Esophagus (tissue), 2 donors: ENCODE data around the gene EVX2. TPM values are rescaled to one million over a fixed set of nuclear protein-coding genes. Genes with fewer than 3 reads are reported as not detected.

Source experiments
- H3K27ac ChIP-seq, 2 donors: one replicate each; pipeline ENCODE4 v1.5.1; 2013; ENCODE audit warnings: low read depth in 2 of 2, mild to moderate bottlenecking in 2 of 2, inconsistent platforms in 1 of 2, low read length in 1 of 2, moderate library complexity in 1 of 2
- H3K27me3 ChIP-seq, 2 donors: one replicate each; pipeline ENCODE4 v1.6.1; 2013; ENCODE audit warnings: low read length in 2 of 2, control low read depth in 1 of 2, mild to moderate bottlenecking in 1 of 2; ENCODE audit not compliant: insufficient read depth in 2 of 2, control insufficient read depth in 1 of 2
- H3K36me3 ChIP-seq, 2 donors: one replicate each; pipeline ENCODE4 v1.6.1; 2013; ENCODE audit warnings: low read length in 1 of 2; ENCODE audit not compliant: control insufficient read depth in 2 of 2, insufficient read depth in 2 of 2
- H3K4me1 ChIP-seq, 2 donors: one replicate each; pipeline ENCODE4 v1.6.1; 2013; ENCODE audit warnings: low read length in 1 of 2; ENCODE audit not compliant: control insufficient read depth in 2 of 2, insufficient read depth in 2 of 2
- H3K4me3 ChIP-seq, 2 donors: one replicate each; pipeline ENCODE4 v1.5.1; 2013; ENCODE audit warnings: low read length in 2 of 2, mild to moderate bottlenecking in 2 of 2, low read depth in 1 of 2, moderate library complexity in 1 of 2
- H3K9me3 ChIP-seq, 2 donors: one replicate each; pipeline ENCODE4 v1.6.1; 2013; ENCODE audit warnings: mild to moderate bottlenecking in 2 of 2, low read depth in 1 of 2, low read length in 1 of 2, moderate library complexity in 1 of 2; ENCODE audit not compliant: control insufficient read depth in 2 of 2, insufficient read depth in 1 of 2
- WGBS, 2 donors: extraction: QIAGEN DNeasy Blood & Tissue Kit; methylation state at CpG; one replicate each; pipeline ENCODE4 v1.1.7; 2013; 5-methylcytosine and 5-hydroxymethylcytosine counted together
- polyA plus RNA-seq, 2 donors: library from polyadenylated mRNA; stranded (reverse); fragments of 200-250 nt; gene quantifications; one replicate each; pipeline ENCODE4 v1.2.3, GENCODE V29; 2013
- donor health status: healthy with polysubstance abuse.
- donor health status: Bipolar disorder and iron deficiency.

EVX2 gene
- polyA plus RNA-seq, 2 donors = not detected

- H3K4me3 ChIP-seq = no peak overlapping the region
Measured at GRCh38 chr2:176076796-176077195, 7.0 kb downstream of the EVX2 start.

GRCh38 chr2:176076063-176076462, 7.7 kb downstream of the EVX2 start:
- no peak overlapping the region for H3K4me3 ChIP-seq
- peaks cover 4 to 5% of the 10 kb centered on the region in 2 donors for H3K4me1 ChIP-seq
- peaks cover 5 to 11% of the 10 kb centered on the region in 2 donors for H3K9me3 ChIP-seq
- H3K36me3 ChIP-seq = no peaks in the 10 kb centered on the region
- WGBS, 2 donors = 21 to 24% methylated on average over 7 of the region's 7 CpGs
- no peak overlapping the region for H3K27ac ChIP-seq
- peaks cover 14 to 67% of the 10 kb centered on the region in 2 donors for H3K27me3 ChIP-seq

More at GRCh38 chr2:176076796-176077195, 7.0 kb downstream of the EVX2 start:
- Histone ChIP-seq H3K9me3 (peaks cover 8 to 16% of the 10 kb centered on the region in 2 donors), H3K27me3 (peaks cover 12 to 70% of the 10 kb centered on the region in 2 donors), H3K4me1 (peaks cover 4 to 5% of the 10 kb centered on the region in 2 donors), H3K27ac (no peak overlapping the region), H3K36me3 (no peaks in the 10 kb centered on the region)
- 21 to 24% methylated on average over 2 of the region's 2 CpGs for WGBS, 2 donors

GRCh38 chr2:176075481-176075880, 8.3 kb downstream of the EVX2 start:
- 7 to 17% methylated on average over 15 of the region's 15 CpGs for WGBS, 2 donors
- Histone ChIP-seq H3K4me3 (no peak overlapping the region), H3K27ac (no peak overlapping the region)

GRCh38 chr2:176074919-176075425, 8.8 kb downstream of the EVX2 start:
- Histone ChIP-seq H3K4me3 (no peak overlapping the region), H3K4me1 (peaks cover 0 to 4% of the 10 kb centered on the region in 2 donors), H3K9me3 (peaks cover 0 to 3% of the 10 kb centered on the region in 2 donors), H3K27me3 (peaks cover 21 to 62% of the 10 kb centered on the region in 2 donors), H3K27ac (no peak overlapping the region), H3K36me3 (no peaks in the 10 kb centered on the region)
- WGBS, 2 donors = 26 to 31% methylated on average over 7 of the region's 7 CpGs

More at GRCh38 chr2:176075481-176075880, 8.3 kb downstream of the EVX2 start:
- no peaks in the 10 kb centered on the region for H3K36me3 ChIP-seq
- H3K27me3 ChIP-seq = peaks cover 18 to 65% of the 10 kb centered on the region in 2 donors
- peaks cover 2 to 4% of the 10 kb centered on the region in 2 donors for H3K4me1 ChIP-seq
- peaks cover 2 to 5% of the 10 kb centered on the region in 2 donors for H3K9me3 ChIP-seq

- peaks cover 0 to 3% of the 10 kb centered on the region in 2 donors for H3K9me3 ChIP-seq
- H3K27me3 ChIP-seq = peaks cover 28 to 65% of the 10 kb centered on the region in 2 donors
- no peak overlapping the region for H3K4me3 ChIP-seq
- no peak overlapping the region for H3K27ac ChIP-seq
- 6 to 9% methylated on average over 29 of the region's 29 CpGs for WGBS, 2 donors
- no peaks in the 10 kb centered on the region for H3K36me3 ChIP-seq
- H3K4me1 ChIP-seq = peaks cover 0 to 3% of the 10 kb centered on the region in 2 donors
Measured at GRCh38 chr2:176072951-176073904, 10.5 kb downstream of the EVX2 start.

- WGBS, 2 donors = 30 to 40% methylated on average over 5 of the region's 5 CpGs
- Histone ChIP-seq H3K4me1 (peaks cover 5 to 8% of the 10 kb centered on the region in 2 donors), H3K27me3 (peaks cover 28 to 72% of the 10 kb centered on the region in 2 donors), H3K36me3 (no peaks in the 10 kb centered on the region), H3K27ac (no peak overlapping the region), H3K9me3 (peaks cover 0 to 3% of the 10 kb centered on the region in 2 donors), H3K4me3 (no peak overlapping the region)
Measured at GRCh38 chr2:176072292-176072669, 11.5 kb downstream of the EVX2 start.

- Histone ChIP-seq H3K4me3 (no peak overlapping the region), H3K27ac (no peak overlapping the region), H3K4me1 (peaks cover 10 to 11% of the 10 kb centered on the region in 2 donors), H3K9me3 (peaks cover 0 to 3% of the 10 kb centered on the region in 2 donors), H3K36me3 (no peaks in the 10 kb centered on the region), H3K27me3 (peaks cover 28 to 72% of the 10 kb centered on the region in 2 donors)
- 8 to 14% methylated on average over 52 to 58 of the region's 58 CpGs for WGBS, 2 donors
Measured at GRCh38 chr2:176071330-176072291, 12.2 kb downstream of the EVX2 start.

- Histone ChIP-seq H3K27me3 (peaks cover 19 to 55% of the 10 kb centered on the region in 2 donors), H3K9me3 (peaks cover 0 to 3% of the 10 kb centered on the region in 2 donors), H3K4me1 (peaks cover 10 to 11% of the 10 kb centered on the region in 2 donors), H3K27ac (no peak overlapping the region), H3K4me3 (no peak overlapping the region), H3K36me3 (no peaks in the 10 kb centered on the region)
- 10 to 14% methylated on average over 30 of the region's 30 CpGs for WGBS, 2 donors
Measured at GRCh38 chr2:176068419-176068832, 15.3 kb downstream of the EVX2 start.
